K562 (cell line): ENCODE results near the gene SLC2A10. TPM values are rescaled to one million over a fixed set of nuclear protein-coding genes. Genes with fewer than 3 reads are reported as not detected.

Experiments used
- ATAC-seq: fragments of 200-7000 bp; cut with Tn5 transposase; 3 replicates; pipeline ENCODE4 v1.9.1; 2020; ENCODE audit warnings: moderate library complexity
- BruUV-seq: library from RNA; stranded (reverse); fragments of 400-500 nt; replicated peaks from 2 replicates; lab custom pipeline; 2021; lab: Mats Ljungman, UMichigan
- CTCF ChIA-PET: fragments of 300-600 bp; formaldehyde crosslinking; extraction: SDS; loops from one replicate; lab custom pipeline; 2021; ENCODE audit warnings: low intra/inter-chr PET ratio; lab: Yijun Ruan, JAX
- POLR2A ChIA-PET: fragments of 300-600, 350-650 bp; sonication (Branson Sonifier 250); formaldehyde crosslinking; extraction: SDS; loops from one replicate; lab custom pipeline; 2021; ENCODE audit warnings: antibody characterized with exemption, inconsistent platforms; lab: Yijun Ruan, JAX
- DNase-seq, 4 experiments: peaks; one replicate each; pipeline versions ENCODE4 v3.0.0 to v3.0.0-alpha.2; 2011 to 2018; ENCODE audit warnings: low spot score in 3 of 4, mixed read lengths in 3 of 4; ENCODE audit errors: extremely low read depth in 1 of 4
- FAIRE-seq: peaks from 2 replicates; lab custom pipeline; 2011; peaks lifted over from hg19 to GRCh38; lab: Jason Lieb, UNC
- H2AFZ ChIP-seq: 2 replicates; pipeline ENCODE4 v1.6.0; 2011; ENCODE audit warnings: low read depth, low read length, control low read depth, inconsistent platforms
- H3K27ac ChIP-seq: fragments of 200-600 bp; 3 replicates; pipeline ENCODE4 v1.8.0; 2011; ENCODE audit warnings: low read depth, mild to moderate bottlenecking, control low read depth, inconsistent platforms, low read length, moderate library complexity, mixed read lengths; ENCODE audit errors: extremely low read depth
- H3K27me3 ChIP-seq, 2 experiments: fragments of 300-600 bp in 1 of 2; 2 replicates in 1 of 2; 3 replicates in 1 of 2; pipeline versions ENCODE4 v1.6.0 to v1.8.0; 2011; ENCODE audit warnings: inconsistent platforms in 2 of 2, low read length in 2 of 2, mild to moderate bottlenecking in 1 of 2, mixed read lengths in 1 of 2, moderate library complexity in 1 of 2; ENCODE audit not compliant: control insufficient read depth in 2 of 2, insufficient read depth in 2 of 2
- H3K36me3 ChIP-seq: fragments of 300-600 bp; 3 replicates; pipeline ENCODE4 v1.8.0; 2011; ENCODE audit warnings: mild to moderate bottlenecking, low read length, inconsistent platforms; ENCODE audit not compliant: control insufficient read depth, insufficient read depth
- H3K4me1 ChIP-seq, 2 experiments: fragments of 200-600 bp in 1 of 2; replicated peaks in 1 of 2; 2 replicates in 1 of 2; 3 replicates in 1 of 2; pipeline versions ENCODE4 v1.5.1 to v1.8.0; 2011; ENCODE audit warnings: inconsistent platforms in 2 of 2, low read length in 2 of 2, mild to moderate bottlenecking in 1 of 2, mixed read lengths in 1 of 2, moderate library complexity in 1 of 2; ENCODE audit not compliant: control insufficient read depth in 2 of 2, insufficient read depth in 2 of 2
- H3K4me2 ChIP-seq: 2 replicates; pipeline ENCODE4 v1.6.1; 2011; ENCODE audit warnings: low read length, control low read depth, inconsistent platforms, mixed read lengths; ENCODE audit not compliant: insufficient read depth
- H3K4me3 ChIP-seq: fragments of 200-600 bp; sonication (generic), shearing (Covaris generic); 2 replicates; pipeline ENCODE4 v1.5.1; 2016; ENCODE audit warnings: control low read depth, inconsistent platforms
- H3K79me2 ChIP-seq: fragments of 200-600 bp; 3 replicates; pipeline ENCODE4 v1.8.0; 2011; ENCODE audit warnings: low read length, inconsistent platforms; ENCODE audit not compliant: control insufficient read depth, insufficient read depth
- H3K9ac ChIP-seq, 2 experiments: 2 replicates each; pipeline versions ENCODE4 v1.6.0 to v1.6.1; 2011; ENCODE audit warnings: low read depth in 2 of 2, low read length in 2 of 2, control low read depth in 1 of 2, inconsistent platforms in 1 of 2, mild to moderate bottlenecking in 1 of 2, mixed read lengths in 1 of 2; ENCODE audit not compliant: insufficient read depth in 1 of 2
- H3K9me1 ChIP-seq: one replicate; pipeline ENCODE4 v1.6.0; 2011; ENCODE audit warnings: inconsistent platforms, mild to moderate bottlenecking, low read length, moderate library complexity; ENCODE audit not compliant: control insufficient read depth, insufficient read depth
- H3K9me3 ChIP-seq: replicated peaks from 2 replicates; pipeline ENCODE4 v1.5.1; 2011; ENCODE audit warnings: low read depth, low read length, inconsistent platforms; ENCODE audit not compliant: control insufficient read depth, insufficient read depth
- H4K20me1 ChIP-seq: replicated peaks from 2 replicates; pipeline ENCODE4 v1.6.1; 2011; ENCODE audit warnings: low read length, inconsistent platforms, mixed read lengths; ENCODE audit not compliant: control insufficient read depth, insufficient read depth
- GTF2F1 ChIP-seq: IDR thresholded peaks from 2 replicates; pipeline ENCODE4 v1.6.1; 2011; ENCODE audit warnings: low read depth, low read length, improper control_type of control experiment
- KHSRP ChIP-seq: fragments of 450-650 bp; IDR thresholded peaks from 2 replicates; pipeline ENCODE4 v1.6.1; 2017
- STAG1 ChIP-seq: sonication (generic); formaldehyde crosslinking; IDR thresholded peaks from 2 replicates; pipeline ENCODE4 v1.5.0; 2020; ENCODE audit warnings: missing genetic modification reagents, borderline replicate concordance
- TEAD1 ChIP-seq, 2 experiments: fragments of 450-650 bp in 1 of 2; sonication (generic) in 1 of 2; formaldehyde crosslinking; IDR thresholded peaks; 2 replicates each; pipeline versions ENCODE4 v1.4.0 to v1.8.0; 2020 to 2022; ENCODE audit warnings: mild to moderate bottlenecking in 2 of 2, missing genetic modification reagents in 1 of 2
- TEAD2 ChIP-seq: fragments of 450-650 bp; IDR thresholded peaks from 2 replicates; pipeline ENCODE4 v1.6.1; 2016; ENCODE audit warnings: missing genetic modification characterization, control low read depth, missing compliant biosample characterization
- ZNF507 ChIP-seq: conservative IDR thresholded peaks from 2 replicates; pipeline ENCODE4 v1.6.1; 2017; ENCODE audit warnings: missing genetic modification characterization, missing compliant biosample characterization
- WGBS: fragments of 100-300 bp; shearing (Covaris generic); methylation state at CpG from one replicate; pipeline ENCODE4 v1.1.6; 2016; ENCODE audit warnings: low coverage, mixed read lengths; ENCODE audit not compliant: insufficient coverage; ENCODE audit errors: missing lambda C conversion rate; 5-methylcytosine and 5-hydroxymethylcytosine counted together
- in situ Hi-C: fragments of 300-500 bp; cut with MboI; formaldehyde crosslinking; loops from 4 replicates; pipeline ENCODE4 v1.15.0; 2018; ENCODE audit warnings: inconsistent platforms, mixed read lengths
- intact Hi-C: fragments of 100-400 bp; cut with micrococcal nuclease; formaldehyde crosslinking; loops from 2 replicates; pipeline ENCODE4 v1.14.2; 2022
- polyA plus RNA-seq, 8 experiments: library from polyadenylated mRNA; depleted of rRNA in 4 of 8; stranded (reverse) in 5 of 8; unstranded in 3 of 8; fragments of >200 nt; fragmentation: Nextera tagmentation in 2 of 8; fragmentation: Illumina TruSeq in 1 of 8; extraction: Ambion mirVana in 2 of 8; extraction: Trizol in 1 of 8; gene quantifications; 2 replicates each; pipeline versions ENCODE4 v1.2.1 to v1.2.3, GENCODE V29; 2011 to 2014; ENCODE audit warnings: inconsistent platforms in 1 of 8, missing spikeins in 1 of 8
- total RNA-seq, 7 experiments: library from RNA; depleted of rRNA in 6 of 7; stranded (reverse); fragments of >200 nt in 6 of 7; fragmentation: Illumina TruSeq in 2 of 7; extraction: Trizol in 2 of 7; gene quantifications; 2 replicates each; pipeline versions ENCODE4 v1.2.1 to v1.2.3, GENCODE V29; 2011 to 2021; ENCODE audit warnings: low replicate concordance in 1 of 7

Gene SLC2A10
- total and polyA plus RNA-seq, 9 of the 15 experiments (the other 6 are each of a cell fraction or from before 2014, with no cell fraction given): 0.01 to 1.8 (median 0.10) TPM

DNA sequence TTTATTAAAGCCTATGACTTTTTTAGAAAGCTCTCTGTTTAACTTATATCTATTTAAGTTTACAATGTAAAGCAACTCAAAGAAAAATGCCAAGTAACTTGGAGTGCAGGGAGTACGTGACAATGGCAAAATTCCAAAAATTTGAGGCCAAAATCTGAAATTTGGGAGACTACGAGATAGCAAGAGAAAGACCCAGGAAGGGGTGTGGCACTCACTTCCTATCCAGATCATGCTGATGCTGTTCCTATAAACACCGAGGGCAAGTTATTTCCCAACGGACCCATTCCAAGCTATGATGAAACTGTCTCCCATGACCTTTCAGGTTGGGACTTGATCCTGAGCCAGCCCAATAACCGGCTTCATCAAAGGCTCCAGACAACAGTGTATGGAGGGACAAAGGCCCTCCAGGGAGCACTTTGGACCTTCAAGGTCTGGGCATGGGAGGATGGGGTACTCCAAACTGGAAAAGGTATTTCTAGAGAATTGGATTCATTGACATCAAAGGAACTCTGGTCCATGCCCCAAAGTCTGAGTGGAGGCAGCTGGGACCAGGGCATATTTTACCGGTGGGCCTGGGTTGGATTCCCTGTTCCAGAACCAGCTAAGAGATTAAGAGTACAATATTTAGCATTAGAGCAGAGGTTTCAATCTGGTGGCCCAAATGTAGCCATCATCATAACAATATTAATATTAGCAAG, 42.5 kb upstream of the SLC2A10 start:
- ChIA-PET POLR2A (interaction anchor here (0.7 kb wide), 1 partner anchor 471 kb away, joined by 3 read pairs; no protein-coding TSS in a partner anchor), CTCF (no interaction called here)
- H3K9me1 ChIP-seq: peaks cover 4% of the 10 kb centered on the region
- ATAC-seq (no peak), DNase-seq (no peak), FAIRE-seq (no peak)
- H3K4me1 ChIP-seq: no peaks in the 10 kb centered on the region
- in situ Hi-C loops: no loop called here
- no peak overlapping the region for H3K9ac ChIP-seq
- TF ChIP-seq GTF2F1: no peak
- H3K27me3 ChIP-seq: no peaks in the 10 kb centered on the region
- intact Hi-C loops: no loop called here
- no peak overlapping the region for H3K27ac ChIP-seq
- H3K4me3 ChIP-seq: no peak overlapping the region
- H3K4me2 ChIP-seq: no peak overlapping the region
- H3K79me2 ChIP-seq: no peaks in the 10 kb centered on the region
- H3K9me3 ChIP-seq: no peaks in the 10 kb centered on the region
- BruUV-seq: no TSS peak
- 69% methylated on average over 6 of the region's 6 CpGs for WGBS
- H3K36me3 ChIP-seq: peaks cover 19% of the 10 kb centered on the region; the same call in 2 of the 3 replicates
- no peak overlapping the region for H2AFZ ChIP-seq
- peaks cover 4% of the 10 kb centered on the region; the same call in 1 of the 2 replicates for H4K20me1 ChIP-seq

- H3K4me3 ChIP-seq: no peak overlapping the region
- 19% methylated on average over 2 of the region's 2 CpGs for WGBS
- no peaks in the 10 kb centered on the region for H3K9me3 ChIP-seq
- no peak overlapping the region for H3K27ac ChIP-seq
- no peak overlapping the region for H2AFZ ChIP-seq
- TF ChIP-seq TEAD1 (CRISPR knock-in tag; IDR thresholded peaks at IDR 0.05) (no peak), ZNF507 (tag) (no peak), KHSRP (no peak), STAG1 (CRISPR knock-in tag) (no peak), TEAD2 (no peak)
- FAIRE-seq (no peak), ATAC-seq (no peak), DNase-seq (no peak)
- intact Hi-C loops (no loop called here), in situ Hi-C loops (loop anchor here (10.0 kb wide), 1 partner anchor 315 kb away; no protein-coding TSS in a partner anchor)
- CTCF ChIA-PET: no interaction called here
- POLR2A ChIA-PET: interaction anchor here (0.6 kb wide), 1 partner anchor 18 kb away, joined by 3 read pairs; no protein-coding TSS in a partner anchor
- peaks cover 15% of the 10 kb centered on the region; the same call in 2 of the 3 replicates for H3K36me3 ChIP-seq
- no peak overlapping the region for H3K4me2 ChIP-seq
- no peaks in the 10 kb centered on the region for H3K79me2 ChIP-seq
- no peaks in the 10 kb centered on the region for H3K27me3 ChIP-seq
- H3K9ac ChIP-seq: no peak overlapping the region
- H3K9me1 ChIP-seq: peaks cover 4% of the 10 kb centered on the region
- no TSS peak for BruUV-seq
- H3K4me1 ChIP-seq: no peaks in the 10 kb centered on the region
- H4K20me1 ChIP-seq: peaks cover 8% of the 10 kb centered on the region; the same call in 1 of the 2 replicates
Observed at GRCh38 chr20:46670228-46670584, 39.2 kb upstream of the SLC2A10 start.
